OCI-LY3 (cell line): ENCODE measurements around the gene CNTNAP2.

ENCODE experiments used
- CTCF ChIP-seq: fragments of 200-600, 300-600 bp; sonication (generic); IDR thresholded peaks from 2 replicates; pipeline ENCODE4 v1.5.1; 2014; ENCODE audit warnings: antibody characterized with exemption, low read length, low read depth
- EZH2phosphoT487 ChIP-seq: fragments of 200-600 bp; shearing (Covaris generic); IDR thresholded peaks from 2 replicates; pipeline ENCODE4 v1.6.1; 2018; ENCODE audit warnings: antibody characterized with exemption, mixed run types, low read depth

GRCh38 chr7:146788008-146788407 lies 671.4 kb downstream of the CNTNAP2 start:
- TF ChIP-seq CTCF (no peak), EZH2phosphoT487 (no peak)
